ENCODE measurements around the gene AGAP9.
A peak's percentile ranks its signal among the peaks of the same experiment; 100 is the strongest.
"Not testable (repeated sequence)": the region's sequence is repeated elsewhere in the genome, so short reads cannot be mapped to it uniquely, and the experiment has no call there.

AGAP9 gene

DNA sequence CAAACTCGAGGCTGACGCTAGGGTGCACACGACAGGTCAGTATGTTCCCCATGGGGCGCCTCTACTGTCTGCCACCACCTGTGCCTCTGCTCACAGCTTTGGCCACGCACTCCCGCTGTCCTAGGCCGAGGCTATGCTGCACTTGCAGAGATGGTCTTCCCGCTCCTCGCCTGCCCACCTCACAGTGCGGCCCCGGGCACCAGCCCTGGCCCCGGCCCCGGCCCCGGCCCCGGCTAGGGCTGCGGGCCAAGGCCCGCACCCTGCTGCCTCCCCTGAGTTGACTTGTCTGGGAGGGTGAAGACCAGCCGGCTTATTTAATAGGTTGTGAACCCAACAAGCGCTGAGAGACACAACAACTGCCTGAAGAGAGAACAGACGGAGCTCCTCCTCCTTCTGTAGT is at the start of gene AGAP9:
AGAP9 (minus strand) TSS at position 164 of the 400 bp plus-strand sequence; CDS start at position 52, 112 bp downstream.
- not testable (repeated sequence) for DNase-seq

GRCh38 chr10:47571138-47571912 is 47.9 kb upstream of the AGAP9 start:
- DNase-seq: not testable (repeated sequence)

GRCh38 chr10:47566757-47567156 is 43.3 kb upstream of the AGAP9 start:
- not testable (repeated sequence) for DNase-seq

GRCh38 chr10:47566108-47566699 is 42.8 kb upstream of the AGAP9 start:
- DNase-seq: not testable (repeated sequence)

GRCh38 chr10:47565517-47565920 is 42.1 kb upstream of the AGAP9 start:
- not testable (repeated sequence) for DNase-seq

DNA sequence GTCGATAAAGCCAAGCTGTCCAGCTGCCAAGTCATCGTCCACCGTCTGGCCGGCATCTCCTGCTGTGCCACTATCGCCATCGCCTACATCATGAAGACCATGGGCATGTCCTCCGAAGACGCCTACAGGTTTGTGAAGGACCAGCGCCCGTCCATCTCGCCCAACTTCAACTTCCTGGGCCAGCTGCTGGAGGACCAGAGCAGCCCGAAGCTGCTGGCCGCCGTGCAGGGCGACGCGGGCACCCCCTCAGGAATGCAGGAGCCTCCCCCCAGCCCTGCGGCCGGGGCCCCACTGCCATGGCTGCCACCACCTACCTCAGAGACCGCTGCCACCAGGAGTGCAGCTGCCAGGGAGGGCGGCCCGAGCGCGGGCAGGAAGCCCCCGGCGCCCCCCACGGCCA is 41.5 kb upstream of the AGAP9 start:
- not testable (repeated sequence) for DNase-seq

GRCh38 chr10:47564318-47564717 is 40.9 kb upstream of the AGAP9 start:
- DNase-seq: not testable (repeated sequence)

DNA sequence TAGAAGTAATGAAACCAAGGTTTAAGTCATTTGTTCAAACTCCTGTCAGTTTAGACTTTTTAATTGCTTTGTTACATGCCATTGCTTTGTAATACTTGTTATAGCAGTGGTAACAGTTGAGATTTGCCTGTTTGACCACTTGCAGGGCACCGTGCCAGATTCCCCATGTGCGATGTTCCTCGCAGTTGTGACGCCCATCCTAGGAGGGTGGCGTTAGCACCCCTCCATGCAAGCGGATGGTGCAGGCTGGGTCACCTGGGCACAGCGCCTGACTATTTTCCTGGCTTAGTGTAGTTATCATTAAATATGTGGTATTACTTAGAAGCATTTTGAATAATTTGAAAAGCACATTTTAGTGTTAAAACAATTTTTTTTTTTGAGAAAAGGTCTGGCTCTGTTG is 37.0 kb upstream of the AGAP9 start:
- peak; percentile 0 for DNase-seq

GRCh38 chr10:47559718-47560308 is 36.4 kb upstream of the AGAP9 start:
- DNase-seq: peak; percentile 1

GRCh38 chr10:47558109-47558508 is 34.7 kb upstream of the AGAP9 start:
- peak; percentile 52 for DNase-seq

DNA sequence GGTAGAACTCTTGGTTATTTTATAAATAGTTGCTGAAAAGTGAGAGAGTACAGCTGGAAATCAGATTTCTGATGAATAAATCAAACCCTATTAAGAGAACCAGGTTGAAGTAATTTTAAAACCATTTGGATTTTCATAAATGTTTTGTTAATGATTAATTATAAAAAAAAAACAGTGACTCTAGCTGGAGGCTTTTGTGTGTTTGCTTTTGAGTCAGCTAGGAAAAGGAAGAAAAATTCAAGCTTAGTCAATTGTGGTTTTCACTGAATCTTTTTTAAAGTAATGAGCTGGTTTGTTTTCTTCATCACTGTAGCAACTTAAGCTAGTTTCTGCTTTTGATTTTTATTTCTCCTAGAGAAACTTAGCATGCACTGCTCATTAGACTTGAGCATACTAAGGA is 34.2 kb upstream of the AGAP9 start:
- peak; percentile 23 for DNase-seq

DNA sequence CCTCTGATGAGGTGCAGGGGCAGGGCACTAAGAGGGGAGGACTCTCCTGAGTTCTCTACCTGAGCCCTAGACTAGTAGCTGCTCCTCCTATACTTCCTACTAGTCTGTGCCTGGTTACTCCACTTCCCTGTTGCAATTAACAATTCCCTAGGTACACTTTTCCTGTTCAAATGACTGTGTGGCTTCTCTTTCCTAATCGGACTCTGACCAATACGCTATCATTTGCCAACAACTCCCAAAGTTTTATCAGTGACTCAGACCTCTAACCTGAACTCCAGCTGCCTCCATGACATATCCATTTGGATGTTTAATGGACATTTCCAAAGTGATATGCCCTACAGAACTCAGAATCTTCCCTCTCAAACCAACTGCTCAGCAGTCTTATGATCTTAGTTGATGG is 31.9 kb upstream of the AGAP9 start:
- DNase-seq: not testable (repeated sequence)

DNA sequence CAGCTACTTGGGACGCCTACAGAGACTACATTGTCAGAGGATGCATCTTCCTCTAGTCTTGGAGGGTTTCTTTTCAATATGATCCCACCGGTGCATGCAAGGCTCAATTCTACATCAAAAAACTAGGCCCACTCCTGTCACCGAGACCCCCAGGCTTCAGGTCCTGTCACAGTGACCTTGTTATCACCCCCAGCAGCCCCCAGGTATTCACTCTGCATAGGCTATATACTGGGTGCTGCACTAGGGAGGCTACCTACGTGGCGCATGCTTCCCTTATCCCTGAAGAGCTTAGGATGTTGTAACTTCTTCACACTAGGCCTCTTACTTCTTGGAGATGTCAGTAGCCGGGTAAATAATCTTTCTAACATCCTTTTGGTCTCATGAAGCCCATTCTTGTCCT is 31.1 kb upstream of the AGAP9 start:
- DNase-seq: not testable (repeated sequence)

GRCh38 chr10:47553860-47554247 is 30.4 kb upstream of the AGAP9 start:
- DNase-seq: peak; percentile 15

GRCh38 chr10:47553214-47553859 is 29.9 kb upstream of the AGAP9 start:
- peak; percentile 80 for DNase-seq

DNA sequence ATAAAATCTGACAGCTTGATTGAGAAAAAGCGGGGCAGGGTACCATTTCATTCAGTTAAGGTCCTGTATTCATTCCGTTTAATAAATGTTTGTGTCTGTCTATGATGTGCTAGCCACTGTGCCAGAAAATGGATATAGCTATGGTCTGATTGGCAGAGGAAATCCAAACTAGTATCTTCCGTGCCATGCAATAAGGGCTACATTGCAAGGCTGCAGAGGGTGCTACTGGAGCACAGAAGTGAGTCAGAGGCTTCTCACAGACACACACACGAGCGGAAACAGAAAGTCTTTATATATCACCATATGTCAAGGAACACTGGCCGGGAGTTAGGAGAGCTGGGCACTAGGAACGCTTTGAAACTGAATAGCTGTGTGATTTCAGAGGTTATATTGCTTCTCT is 29.3 kb upstream of the AGAP9 start:
- DNase-seq: peak; percentile 79

DNA sequence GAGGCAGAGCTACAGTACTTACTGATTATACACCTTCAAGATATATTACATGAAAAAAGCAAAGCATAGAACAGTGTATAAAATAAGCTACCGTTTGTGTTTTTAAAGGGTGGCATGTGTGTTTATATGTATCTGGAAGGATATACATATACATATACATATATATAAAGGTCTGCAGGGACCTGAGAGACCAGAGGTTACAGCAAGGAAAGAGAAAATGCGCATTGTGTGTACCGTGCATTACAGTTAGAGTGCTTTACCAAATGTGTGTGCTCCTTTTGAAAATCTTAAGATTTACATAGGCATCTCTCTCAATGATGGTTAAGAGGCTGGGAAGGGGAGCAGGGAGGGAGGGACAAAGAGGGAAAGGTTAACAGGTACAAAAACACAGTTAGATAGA is 23.8 kb upstream of the AGAP9 start:
- DNase-seq: not testable (repeated sequence)

- DNase-seq: not testable (repeated sequence)
These were observed 13.0 kb upstream of the AGAP9 start for GRCh38 chr10:47536430-47536829.

DNA sequence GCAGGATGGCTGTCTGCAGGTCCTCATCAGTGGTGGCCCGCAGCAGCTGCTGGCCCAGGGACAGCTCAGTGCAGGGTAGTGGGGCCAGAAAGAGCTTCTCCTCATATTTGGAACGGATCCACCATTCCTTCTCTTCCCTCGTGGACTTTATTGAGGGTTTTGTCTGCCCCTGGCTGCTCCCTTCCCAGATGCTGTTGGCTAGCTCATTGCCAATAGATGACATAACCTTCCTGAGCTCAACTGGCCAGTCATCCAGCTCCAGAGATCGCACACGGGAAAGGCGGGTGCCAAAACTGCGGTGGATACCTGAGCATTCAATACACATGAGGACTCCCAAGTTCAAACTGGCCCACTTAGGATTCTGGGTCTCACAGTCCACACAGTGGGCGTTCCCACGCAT is 21.1 kb downstream of the AGAP9 start:
- not testable (repeated sequence) for DNase-seq

DNA sequence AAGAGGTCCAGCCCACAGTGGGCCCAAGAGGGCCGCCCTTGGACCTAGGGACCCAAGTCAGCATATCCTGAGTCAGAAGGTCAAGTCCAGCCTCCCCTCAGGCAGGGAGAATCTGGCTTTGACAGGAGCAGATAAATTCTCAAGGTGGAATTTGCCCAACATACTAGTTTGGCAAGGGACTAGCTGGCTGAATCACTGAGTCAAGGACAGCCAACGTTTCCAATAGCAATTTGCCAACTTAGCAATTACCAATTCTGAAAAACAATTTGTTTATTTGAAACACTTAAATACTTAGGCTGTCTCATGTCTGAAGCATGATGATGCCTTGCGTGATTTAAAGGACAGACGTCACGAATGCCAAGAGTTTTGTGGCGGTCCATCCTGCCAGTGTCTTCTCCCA is 29.2 kb downstream of the AGAP9 start:
- not testable (repeated sequence) for DNase-seq

- not testable (repeated sequence) for DNase-seq
These were observed 31.8 kb downstream of the AGAP9 start, which contains the start of gene FAM25G for GRCh38 chr10:47491600-47491999. FAM25G (minus strand) TSS chr10:47491700; CDS start chr10:47491674, 26 bp downstream.

DNA sequence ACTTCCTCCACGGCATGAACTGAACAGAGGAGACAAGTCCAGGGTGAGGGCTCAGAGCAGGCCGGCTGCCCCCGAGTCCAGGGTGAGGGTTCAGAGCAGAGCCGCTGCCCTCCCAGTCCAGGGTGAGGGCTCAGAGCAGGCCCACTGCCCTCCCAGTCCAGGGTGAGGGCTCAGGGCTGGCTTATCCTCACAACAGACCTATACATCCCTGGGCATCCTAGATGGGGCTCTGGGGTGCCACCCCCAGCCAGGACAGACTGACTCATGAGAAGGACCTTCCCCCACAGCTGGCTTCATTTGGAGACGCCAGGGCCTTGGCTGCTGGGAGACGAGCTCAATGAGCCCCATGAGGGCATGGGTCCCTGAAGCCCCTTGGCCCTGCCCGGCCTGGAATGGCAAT is 33.8 kb downstream of the AGAP9 start:
- DNase-seq: not testable (repeated sequence)

- peak; percentile 69 for DNase-seq
These were observed 37.5 kb downstream of the AGAP9 start for GRCh38 chr10:47485943-47486342.

Data from EL (cell line).